Activated CD8-positive, alpha-beta memory T cell treated with anti-CD3 and anti-CD28 coated beads, Interleukin-2, amount 50 U/mL, for 1 hour (primary cell): Measurements from ENCODE around the gene C3orf20.

ENCODE experiments used
- DNase-seq: peaks from one replicate; pipeline ENCODE4 v3.0.0-alpha.2; 2020; ENCODE audit errors: extremely low read depth

Gene C3orf20

DNA sequence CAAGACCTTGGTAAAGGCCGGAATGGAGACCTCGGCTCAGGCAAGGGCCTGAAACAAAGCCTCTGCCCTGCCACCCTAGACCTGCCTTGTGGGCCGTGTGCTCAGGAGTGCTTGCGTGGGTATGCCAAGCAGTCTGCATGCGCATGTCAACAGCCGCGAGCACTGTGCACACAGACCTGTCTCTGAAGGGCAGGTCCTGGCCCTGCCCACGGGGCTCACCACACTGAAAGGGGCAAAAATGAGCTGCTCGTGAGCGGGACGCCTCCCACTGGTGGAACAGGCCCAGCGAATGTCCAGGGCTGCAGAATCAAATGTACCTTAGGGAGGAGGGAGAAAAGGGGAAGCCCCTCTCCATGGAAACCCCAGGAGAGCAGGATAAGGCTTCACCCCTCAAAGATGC, 99.5 kb downstream of the C3orf20 start:
- DNase-seq, result no peak

DNA sequence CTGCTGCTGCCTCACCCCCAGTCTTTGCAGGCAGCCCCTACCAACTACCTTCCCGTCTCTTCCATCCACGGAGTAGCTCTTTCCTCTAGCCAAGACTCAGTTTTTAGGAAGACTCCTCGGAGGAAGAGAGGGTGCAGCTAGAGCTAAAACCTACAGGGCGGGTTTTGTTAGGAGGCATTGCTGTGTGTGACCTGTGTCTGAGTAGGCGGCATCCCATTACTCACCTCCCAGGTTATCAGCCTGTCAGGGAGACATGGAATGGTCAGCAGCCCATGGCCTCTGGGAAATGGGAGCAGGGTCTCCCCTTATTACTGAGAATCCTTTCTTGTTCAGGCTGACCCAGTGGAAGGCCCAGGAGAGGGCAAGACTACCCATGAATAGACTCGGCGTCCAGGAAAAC, 100.1 kb downstream of the C3orf20 start:
- no peak for DNase-seq

DNA sequence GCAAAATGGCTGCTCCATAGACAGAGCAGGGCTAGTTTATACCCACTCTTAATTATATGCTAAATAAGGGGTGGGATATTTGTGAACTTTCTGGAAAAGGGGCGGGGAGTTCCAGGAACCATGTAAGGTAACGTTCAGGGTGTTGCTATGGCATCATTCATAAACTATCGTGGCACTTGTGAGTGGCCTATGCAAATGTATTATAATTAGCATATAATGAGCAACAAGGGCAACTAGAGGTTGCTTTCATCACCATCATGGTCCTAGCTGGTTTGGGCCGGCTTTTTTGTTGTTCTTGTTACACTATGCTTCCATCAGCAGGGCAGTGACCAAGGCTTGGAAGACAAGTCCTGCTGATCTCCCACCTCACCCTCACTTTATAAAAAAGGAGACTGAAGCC, 100.6 kb downstream of the C3orf20 start:
- DNase-seq, result no peak

DNA sequence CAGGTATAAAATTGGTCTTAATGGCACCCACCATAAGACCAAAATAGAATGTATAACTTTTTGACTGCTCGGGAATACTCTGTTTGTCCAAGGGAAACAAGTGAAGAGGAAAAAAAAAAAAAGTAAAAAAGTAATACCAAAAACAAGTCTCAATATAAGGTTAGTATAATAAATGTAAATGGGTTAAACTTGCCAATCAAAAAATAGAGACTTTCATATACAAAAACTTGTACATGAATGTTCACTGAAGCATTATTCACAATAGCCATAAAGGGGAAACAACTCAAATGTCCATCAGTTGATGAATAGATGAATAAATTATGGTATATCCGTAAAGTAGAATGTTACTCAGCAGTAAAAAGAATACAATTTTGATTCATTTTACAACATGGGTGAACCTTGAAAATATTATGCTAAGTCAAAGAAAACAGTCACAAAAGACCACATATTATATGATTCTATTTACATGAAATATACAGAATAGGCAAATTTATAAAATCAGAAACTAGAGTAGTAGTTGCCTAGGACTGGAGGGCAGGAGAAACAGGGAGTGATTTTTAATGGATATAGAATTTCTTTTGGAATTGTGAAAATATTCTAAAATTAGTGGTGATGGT, 104.2 kb downstream of the C3orf20 start:
- no peak for DNase-seq

DNA sequence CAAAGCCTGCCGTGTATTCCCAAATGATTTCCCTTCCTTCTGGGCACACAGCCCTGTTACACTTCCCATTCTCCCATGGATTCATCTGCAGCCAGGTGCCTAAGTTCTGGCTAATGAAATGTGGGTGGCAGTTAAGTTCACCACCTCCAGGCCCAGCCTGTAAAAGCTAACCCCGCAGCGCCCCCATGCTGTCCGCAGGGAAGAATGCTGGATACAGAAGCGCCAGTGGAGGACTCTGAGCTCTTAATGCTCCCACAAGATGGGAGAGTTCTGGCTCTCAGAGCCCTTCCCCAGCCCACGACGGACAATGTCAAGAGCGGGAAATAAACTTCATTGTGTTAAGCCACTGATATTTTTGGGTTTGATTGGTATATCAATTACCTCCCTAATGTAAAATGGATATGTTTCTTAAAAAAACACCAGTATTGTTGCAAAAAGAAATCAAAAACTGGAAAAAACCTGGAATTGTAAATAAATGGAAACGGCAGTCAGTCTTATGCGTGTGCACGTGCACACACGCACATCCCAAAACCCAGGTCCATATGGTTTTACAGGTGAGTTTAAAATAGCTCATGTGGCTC, 106.1 kb downstream of the C3orf20 start:
- DNase-seq, result no peak

DNA sequence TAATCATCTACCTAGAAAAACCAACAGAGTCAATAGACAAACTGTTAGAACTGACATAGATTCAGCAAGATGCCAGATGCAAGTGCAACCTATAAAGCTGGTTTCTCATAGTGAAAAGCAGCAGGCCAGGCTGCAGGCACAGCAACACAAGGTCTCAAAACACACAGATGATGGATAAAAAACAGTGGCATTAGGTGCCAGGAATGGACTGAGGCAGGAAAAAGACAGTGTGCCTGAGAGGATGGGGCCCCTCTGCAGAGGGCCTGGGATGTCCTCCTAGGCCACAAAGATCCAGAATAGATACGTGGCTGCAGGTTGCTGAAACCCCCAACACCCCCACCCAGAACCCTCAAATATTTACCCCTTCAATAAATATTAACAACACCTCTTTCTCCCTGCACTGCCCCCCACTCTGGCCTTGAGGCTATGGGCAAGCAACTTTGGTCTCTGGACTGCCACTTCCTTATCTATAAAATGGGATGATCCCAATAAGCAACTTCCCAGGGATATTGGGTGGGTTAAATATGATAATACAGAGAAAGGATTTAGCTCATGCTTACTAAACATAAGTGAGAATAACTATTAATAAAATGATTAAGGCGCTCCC, 108.6 kb downstream of the C3orf20 start:
- DNase-seq, result no peak

DNA sequence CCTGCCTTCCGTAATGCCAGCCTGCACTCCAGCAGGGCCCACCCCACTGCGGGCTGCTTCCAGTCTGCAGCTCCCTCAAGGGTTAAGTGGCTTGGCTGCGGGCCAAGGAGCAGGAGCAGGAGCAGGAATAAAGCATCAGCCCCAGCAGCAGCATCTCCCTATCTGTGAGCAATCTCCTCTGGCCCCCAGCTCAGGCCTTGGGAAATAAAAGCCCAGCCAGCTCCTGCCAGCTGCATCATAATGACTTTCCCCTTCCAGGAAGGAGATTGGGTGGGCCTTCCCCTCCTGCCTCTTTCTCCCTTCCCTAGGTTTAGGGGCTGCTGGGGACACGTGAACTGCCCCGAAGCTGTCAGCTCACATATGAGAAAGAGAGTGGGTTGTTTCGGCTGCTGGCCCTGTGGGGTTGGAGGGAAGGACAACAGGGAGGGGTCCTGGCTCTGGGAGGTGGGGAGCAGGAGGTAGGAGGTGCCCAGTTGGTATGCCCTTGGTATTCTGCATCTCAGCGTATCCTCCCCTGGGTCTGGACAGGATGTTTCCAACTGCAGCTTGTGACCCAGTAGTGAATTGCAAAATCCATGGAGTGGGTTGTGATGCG, 109.2 kb downstream of the C3orf20 start:
- no peak for DNase-seq

DNA sequence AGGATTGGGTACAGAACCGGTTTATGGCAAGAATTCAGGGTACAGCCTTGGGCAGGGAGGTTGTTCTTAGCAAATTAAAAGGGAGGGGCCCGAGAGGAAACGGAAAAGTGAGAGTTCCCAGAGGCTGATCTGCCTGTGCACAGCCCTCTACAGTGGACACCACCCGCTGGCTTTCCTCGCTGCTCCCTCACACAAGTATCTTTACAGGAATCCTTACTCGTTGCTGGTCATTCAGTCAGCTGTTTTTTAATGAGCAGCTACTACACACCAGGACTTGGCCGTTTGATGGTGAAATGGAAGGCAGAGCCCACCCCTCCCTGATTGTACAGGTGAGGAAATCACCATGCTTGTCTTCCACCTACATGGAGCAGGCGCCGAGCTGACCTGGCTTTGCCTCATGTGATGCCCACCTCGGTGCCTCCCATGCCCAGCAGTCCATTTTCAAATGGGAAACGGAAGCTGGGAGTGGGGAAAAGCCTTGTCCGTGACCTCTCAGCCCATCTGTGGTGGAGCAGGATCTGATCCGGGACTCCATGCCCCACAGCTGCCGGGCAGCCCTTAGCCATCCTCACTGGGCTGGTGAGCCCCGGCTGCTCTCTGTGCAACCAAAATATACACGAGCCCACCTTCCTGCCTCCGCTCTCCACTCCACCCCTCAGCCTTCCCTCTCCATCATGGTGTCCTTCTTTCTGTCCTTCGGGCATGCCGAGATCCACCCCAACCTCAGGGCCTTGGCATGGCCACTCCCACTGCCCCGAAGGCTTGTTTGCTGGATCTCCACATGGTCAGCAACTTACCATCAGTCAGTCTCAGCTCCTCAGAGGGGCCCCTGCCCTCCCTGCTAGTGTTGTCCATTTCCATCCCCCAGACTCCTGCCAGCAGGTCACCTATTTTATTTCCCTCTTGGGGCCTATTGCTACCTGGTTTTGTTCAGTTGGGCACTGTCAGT, 110.5 kb downstream of the C3orf20 start:
- no peak for DNase-seq

DNA sequence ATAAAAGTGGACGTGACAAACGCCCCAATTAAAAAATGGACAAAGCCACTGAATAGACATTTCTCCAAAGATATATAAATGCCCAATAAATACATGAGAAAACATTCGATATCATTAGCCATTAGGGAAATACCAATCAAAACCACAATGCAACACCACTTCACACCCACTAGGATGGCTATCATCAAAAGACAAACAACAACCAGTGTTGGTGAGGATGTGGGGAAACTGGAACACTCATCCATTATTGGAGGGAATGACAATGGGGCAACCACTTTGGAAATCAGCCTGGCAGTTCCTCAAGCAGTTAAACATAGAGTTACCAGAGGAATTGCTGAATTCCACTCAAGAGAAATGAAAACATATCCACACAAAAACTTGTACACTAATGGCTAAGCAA, 111.4 kb downstream of the C3orf20 start:
- no peak for DNase-seq

DNA sequence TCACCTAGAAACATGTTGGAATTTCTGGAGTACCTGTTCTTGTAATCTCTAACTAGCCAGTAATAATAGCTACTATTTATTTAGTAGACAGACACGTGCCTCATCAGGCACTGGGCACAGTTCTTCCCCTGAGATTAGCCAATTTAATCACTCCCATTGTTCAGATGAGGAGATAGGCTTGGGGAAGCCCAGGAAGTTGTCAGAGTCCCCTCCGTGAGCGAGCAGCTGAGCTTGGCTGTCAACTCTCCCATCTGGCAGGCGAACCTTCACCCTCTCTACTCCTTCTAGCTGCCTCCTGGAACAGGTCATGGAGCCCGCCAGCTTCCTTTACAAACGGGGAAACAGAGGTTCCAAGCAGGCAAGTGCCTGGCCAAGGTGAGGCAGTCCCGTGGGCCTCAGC, 112.7 kb downstream of the C3orf20 start:
- DNase-seq, result no peak

DNA sequence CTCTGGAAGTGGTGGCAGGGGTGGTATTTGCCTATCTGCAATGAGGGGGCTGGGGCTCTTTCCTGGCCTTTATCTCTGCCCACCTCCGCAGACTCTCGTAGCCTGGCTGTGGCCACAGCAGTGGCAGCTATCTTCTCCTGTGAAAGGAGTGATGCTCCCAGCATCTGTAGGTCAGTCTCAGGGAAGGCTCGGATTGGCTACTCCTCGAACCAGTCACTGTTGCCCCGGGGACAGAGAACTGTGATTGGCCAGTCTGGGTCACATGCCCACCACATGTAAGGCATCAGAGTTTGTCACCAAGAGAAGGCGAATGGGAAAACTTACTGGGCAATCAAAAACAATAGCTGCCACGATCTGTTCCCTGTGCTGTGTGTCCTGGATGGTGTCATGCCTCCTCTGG, 113.7 kb downstream of the C3orf20 start:
- DNase-seq, result no peak

DNA sequence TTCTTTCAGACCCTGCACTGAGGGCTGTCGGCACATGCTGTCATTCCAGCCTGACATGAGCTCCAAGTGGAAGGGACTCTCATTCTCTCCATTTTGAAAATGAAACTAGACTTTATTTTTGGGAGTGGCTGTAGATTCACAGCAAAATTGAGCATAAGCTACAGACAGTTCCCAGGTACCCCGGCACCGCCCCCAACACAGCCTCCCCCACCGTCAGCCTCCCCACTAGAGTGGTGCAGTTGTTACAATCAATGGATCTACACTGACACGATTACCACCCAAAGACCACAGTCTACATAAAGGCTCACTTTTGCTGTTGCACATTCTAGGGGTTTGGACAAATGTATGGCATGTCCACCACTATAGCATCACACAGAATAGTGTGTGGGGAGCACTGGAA, 114.3 kb downstream of the C3orf20 start:
- no peak for DNase-seq

DNA sequence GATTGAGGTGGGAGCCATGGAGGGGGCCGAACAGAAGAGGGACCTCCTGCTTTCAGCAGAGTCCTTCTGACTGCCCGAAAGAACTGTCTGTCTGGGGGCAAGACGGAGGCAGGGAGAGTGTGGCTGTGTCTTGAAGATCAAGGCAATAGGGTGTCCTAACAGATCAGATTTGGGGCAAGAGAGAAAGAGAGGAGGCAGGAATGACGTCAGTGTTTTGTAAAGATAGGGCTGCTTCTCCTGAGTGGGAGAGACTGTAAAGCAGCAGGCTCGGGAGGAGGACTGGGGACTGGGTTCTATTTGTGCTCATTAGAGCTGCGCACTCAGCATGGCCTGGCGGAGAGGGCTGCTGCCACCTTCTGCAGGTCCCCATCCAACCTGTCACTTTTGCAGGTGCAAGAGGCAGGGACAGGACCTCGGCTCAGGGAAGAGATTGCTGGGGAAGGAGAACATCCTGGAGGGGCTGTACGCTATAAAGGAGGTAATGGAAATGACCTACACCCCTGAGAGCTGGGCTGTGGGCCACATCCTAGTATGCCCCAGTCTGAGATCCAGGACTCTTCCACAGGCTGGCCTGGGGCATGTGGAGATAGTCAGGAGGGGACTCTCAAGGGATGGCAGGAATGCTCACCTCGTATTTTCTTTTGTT, 114.8 kb downstream of the C3orf20 start:
- DNase-seq, result no peak

DNA sequence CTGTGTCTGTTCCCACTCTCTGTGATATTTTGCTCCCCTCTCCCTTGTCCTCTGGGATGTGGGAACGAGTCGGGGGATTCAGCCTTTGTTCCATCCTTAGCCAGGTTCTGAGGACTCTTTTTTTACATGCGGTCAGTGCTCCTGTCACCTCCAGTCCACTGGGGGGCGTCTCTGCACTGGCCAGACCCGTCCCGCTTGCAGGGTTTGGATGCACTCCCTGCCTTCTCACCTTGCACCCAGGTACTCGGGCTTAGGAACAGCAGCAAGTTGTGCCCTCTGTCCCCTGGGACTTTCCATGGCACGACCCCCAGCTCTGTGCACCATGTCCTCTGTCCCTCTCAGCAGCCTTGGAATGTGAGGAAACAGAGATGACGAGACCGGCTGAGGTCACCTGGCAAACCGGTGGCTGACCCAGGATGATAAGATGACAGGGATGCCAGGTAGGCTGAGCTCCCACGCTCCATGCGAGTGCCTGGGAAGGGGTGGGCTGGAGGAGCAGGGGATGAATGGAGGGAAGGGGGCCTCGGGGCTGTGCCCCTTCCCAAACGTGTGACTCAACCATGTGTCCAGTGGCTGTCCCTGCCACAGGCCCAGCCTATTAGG, 116.5 kb downstream of the C3orf20 start:
- no peak for DNase-seq

DNA sequence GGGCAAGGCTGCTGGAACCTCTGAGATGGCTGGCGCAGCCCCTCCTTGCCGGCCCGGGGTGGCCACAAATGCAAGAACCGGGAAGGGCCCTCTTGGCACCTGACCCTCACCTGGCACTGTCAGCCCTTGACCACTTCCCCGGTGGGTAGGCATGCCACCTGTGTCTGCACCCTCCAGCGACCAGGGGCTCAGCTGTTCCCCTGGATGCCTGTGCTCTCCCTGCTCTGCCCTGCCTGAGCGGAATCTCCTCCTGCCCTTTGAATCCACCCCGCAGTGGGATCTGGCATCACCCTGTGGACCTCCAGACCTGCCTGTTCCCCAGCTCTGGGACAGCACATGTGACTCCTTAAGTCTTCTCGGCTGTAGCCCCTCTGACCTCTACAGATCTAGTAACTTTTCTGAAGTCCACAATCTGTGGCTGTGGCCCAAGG, 117.8 kb downstream of the C3orf20 start:
- no peak for DNase-seq

DNA sequence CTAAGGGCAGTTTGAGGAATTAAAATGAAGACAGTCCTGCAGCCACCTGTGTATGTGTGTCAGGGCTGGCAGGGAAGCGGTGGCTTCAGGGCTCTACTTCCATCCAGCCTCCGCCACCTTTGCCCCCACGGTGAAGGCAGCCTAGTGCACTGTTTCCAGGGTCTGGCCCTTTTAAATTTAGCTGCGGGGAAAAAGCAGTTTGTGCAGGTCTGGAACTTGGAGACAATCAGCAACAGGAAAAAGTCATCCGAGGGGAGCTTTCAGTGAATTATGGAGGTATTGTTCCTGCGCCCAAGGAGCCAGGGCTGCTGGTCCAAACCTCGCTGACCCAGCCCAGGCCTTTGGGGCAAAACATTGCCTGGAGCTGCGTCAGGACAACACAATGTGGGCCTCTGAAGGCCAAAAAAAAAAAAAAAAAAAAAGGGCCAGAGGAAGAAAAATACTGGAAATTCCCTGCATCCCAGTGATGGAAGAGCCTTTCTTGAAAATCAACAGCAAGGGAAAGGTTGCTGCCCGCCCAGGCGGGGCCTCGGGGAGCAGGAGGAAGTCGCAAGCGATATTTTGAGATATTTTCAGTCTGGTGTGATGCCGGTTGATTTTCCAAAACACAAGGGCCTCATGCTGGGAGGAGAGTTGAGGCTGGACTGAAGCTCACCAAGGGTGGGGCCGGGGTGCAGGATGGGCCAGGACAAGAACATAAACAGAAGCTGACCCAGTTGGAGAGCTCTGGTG, 118.4 kb downstream of the C3orf20 start:
- no peak for DNase-seq

DNA sequence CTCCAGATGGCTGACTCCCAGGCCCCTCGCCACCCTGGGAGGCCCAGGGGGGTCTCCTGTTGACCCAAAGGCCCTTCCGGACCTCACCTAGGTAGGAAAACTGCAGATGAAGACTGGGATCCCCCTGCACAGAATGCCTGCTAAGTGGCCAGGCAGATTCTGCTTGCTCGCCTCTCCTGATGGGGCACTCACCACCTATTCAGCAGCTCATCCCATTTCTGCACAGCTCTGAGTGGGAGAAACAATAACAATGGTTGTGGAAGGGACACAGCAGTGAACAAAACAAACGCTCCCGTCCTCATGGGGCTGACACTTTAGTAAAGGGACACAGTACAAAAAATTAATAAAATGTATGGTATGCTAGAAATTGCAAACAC, 118.9 kb downstream of the C3orf20 start:
- no peak for DNase-seq

DNA sequence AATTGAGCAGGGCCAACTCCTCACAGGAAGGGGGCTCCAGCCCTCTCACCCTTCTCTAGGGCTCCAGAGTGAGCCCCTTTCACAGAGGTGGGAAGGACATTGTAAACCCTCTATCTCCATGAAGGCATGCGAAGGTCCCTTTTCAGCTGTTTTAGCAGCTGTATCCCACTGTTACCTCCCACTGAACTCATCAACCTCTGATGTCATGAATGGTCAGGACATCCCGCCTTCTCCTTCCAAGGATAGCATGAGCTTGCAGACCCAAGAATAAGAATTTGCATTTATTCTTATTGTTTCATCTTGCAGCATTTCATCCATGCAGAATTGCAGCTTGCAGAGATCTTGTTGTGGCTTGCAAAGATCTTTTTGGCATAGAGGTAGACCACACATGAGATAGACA, 119.5 kb downstream of the C3orf20 start:
- no peak for DNase-seq

DNA sequence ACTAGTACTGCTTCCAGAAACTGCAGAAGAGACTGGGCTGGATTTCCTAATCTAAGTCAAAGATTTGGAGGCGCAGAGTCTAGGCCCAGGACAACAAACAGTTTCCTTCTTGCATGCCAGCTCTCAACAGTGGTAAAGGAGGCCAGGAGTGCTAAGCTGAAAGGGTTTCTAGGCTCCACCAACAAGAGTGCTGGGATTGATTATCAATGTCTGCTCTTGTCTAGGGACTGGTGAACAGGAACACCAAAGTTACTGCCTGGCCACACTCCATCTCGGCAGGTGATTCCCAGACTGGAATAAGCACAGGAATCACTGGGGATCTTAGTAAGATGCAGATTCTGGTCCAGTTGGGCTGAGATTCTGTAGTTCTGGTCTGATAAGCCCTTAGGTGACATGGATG, 121.1 kb downstream of the C3orf20 start:
- no peak for DNase-seq

DNA sequence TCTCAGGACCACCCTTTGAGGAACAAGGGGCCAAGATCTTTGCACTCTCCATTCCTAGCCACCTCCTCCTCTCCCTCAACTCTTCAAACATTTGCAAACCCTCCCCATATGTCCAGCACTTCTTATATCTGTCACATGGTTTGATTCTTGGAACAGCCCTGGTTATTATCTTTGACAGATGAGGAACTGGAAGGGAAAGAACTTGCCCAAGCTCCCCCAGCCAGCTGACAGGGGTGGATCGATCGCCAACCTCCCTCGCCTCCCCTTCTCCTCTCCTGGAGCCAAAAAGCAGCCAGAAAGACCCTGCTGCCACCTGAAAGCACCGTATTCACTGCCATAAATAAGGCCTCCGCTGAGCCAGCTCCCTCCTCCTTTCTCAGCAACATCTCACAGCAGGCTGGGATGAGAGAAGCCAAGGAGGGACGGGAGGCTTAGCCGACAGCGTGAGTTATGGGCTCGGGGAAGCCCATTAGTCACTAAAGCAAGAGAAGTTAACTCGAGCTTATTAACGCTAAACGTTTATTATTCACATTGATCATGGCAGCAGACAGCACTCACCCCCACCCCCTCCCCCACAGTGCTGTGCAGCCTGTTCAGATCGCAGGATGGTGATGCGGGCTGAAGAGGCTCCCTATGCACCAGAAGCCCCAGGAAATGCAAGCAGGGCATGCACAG, 121.6 kb downstream of the C3orf20 start:
- no peak for DNase-seq
